Body of pancreas (tissue), 4 donors: Measurements from ENCODE around the gene PIP5K1B. TPM values are rescaled to one million over a fixed set of nuclear protein-coding genes. Genes with fewer than 3 reads are reported as not detected.
A peak's percentile ranks its signal among the peaks of the same experiment; 100 is the strongest.

Experiments used
- ATAC-seq: fragments of 150-250 bp; one replicate; pipeline ENCODE4 v1.9.1; 2016
- DNase-seq, 4 donors: peaks; one replicate each; pipeline ENCODE4 v3.0.0-alpha.2; 2019
- H3K27ac ChIP-seq, 4 donors: fragments of 200-600 bp; sonication (generic); 1 replicate in 3 of 4; 2 replicates in 1 of 4; pipeline versions ENCODE4 v1.5.1 to v1.6.1; 2016 to 2019; ENCODE audit warnings: mild to moderate bottlenecking in 1 of 4, mixed read lengths in 1 of 4, moderate library complexity in 1 of 4
- H3K27me3 ChIP-seq, 2 donors: fragments of 200-600 bp; sonication (generic); one replicate each; pipeline ENCODE4 v1.6.0; 2016; ENCODE audit warnings: mild to moderate bottlenecking in 1 of 2
- H3K36me3 ChIP-seq, 2 donors: fragments of 200-600 bp; sonication (generic); replicated peaks in 1 of 2; 2 replicates each; pipeline ENCODE4 v1.5.1; 2016; ENCODE audit warnings: low read depth in 2 of 2; ENCODE audit not compliant: insufficient read depth in 1 of 2
- H3K4me1 ChIP-seq: fragments of 200-600 bp; sonication (generic); one replicate; pipeline ENCODE4 v1.6.0; 2016
- H3K4me3 ChIP-seq, 2 donors: fragments of 200-600 bp; sonication (generic); 1 replicate in 1 of 2; 2 replicates in 1 of 2; pipeline ENCODE4 v1.5.1; 2016 to 2019
- H3K9me3 ChIP-seq, 3 donors: fragments of 200-600 bp; sonication (generic); 1 replicate in 2 of 3; 2 replicates in 1 of 3; pipeline ENCODE4 v1.5.1; 2016
- POLR2A ChIP-seq, 3 donors: fragments of 450-650 bp; IDR thresholded peaks; one replicate each; pipeline ENCODE4 v1.6.1; 2016; ENCODE audit warnings: antibody characterized with exemption in 3 of 3, mild to moderate bottlenecking in 2 of 3
- WGBS, 2 donors: methylation state at CpG; one replicate each; pipeline ENCODE4 v1.1.5; 2017; 5-methylcytosine and 5-hydroxymethylcytosine counted together
- intact Hi-C: fragments of 100-400 bp; cut with DNase I; formaldehyde crosslinking; loops from one replicate; pipeline ENCODE4 v1.15.1; 2023
- total RNA-seq, 2 donors: library from RNA; depleted of rRNA; stranded (reverse); fragments of >200 nt; gene quantifications; one replicate each; pipeline ENCODE4 v1.1.0, GENCODE V29; 2016
- TF ChIP-seq, protein P1 (sequence below), 7 experiments: fragments of 450-650 bp in 4 of 7; fragments of 200-600 bp in 3 of 7; sonication (generic) in 3 of 7; IDR thresholded peaks; one replicate each; pipeline ENCODE4 v1.5.1; 2016 to 2019; ENCODE audit warnings: antibody characterized with exemption in 7 of 7

Gene PIP5K1B
- total RNA-seq, 2 donors from 2014 or later, result 3.6 to 7.8 TPM

DNA sequence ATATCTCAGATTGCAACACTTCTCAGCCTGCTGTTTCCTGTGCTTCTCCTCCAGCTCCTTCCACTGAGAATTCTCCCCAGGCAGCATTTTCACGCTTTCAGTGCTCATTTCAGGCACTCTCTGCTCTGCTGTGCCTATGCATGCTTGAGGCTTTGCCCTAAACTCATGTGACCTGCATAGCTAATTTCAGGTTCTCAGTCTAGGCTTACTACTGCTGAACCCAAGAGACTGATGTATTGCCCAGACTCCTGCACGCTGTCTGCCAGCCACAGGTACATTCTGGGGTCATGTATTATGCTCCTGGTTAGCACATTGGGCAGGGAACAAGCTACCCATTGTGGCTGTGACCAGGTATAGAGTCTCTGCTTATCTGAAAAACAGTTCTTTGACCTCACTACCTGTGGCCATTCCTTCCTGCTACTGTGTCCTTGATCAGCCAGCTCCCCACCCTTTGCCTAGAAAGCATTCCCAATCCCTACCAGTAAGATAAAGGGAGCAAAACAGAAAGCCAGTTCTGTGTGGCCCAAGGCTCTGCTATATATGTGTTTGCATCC is 34.7 kb downstream of the PIP5K1B start:
- Histone ChIP-seq H3K9me3 (no peaks in the 10 kb centered on the region), H3K27ac (peak overlapping the region in 2 of 4 donors; percentile 48 to 64), H3K27me3 (no peaks in the 10 kb centered on the region), H3K4me1 (peaks cover 18% of the 10 kb centered on the region), H3K36me3 (no peaks in the 10 kb centered on the region), H3K4me3 (no peak overlapping the region)
- TF ChIP-seq POLR2A (IDR thresholded peaks at IDR 0.05), result no peak
- TF ChIP-seq, protein P1, sequence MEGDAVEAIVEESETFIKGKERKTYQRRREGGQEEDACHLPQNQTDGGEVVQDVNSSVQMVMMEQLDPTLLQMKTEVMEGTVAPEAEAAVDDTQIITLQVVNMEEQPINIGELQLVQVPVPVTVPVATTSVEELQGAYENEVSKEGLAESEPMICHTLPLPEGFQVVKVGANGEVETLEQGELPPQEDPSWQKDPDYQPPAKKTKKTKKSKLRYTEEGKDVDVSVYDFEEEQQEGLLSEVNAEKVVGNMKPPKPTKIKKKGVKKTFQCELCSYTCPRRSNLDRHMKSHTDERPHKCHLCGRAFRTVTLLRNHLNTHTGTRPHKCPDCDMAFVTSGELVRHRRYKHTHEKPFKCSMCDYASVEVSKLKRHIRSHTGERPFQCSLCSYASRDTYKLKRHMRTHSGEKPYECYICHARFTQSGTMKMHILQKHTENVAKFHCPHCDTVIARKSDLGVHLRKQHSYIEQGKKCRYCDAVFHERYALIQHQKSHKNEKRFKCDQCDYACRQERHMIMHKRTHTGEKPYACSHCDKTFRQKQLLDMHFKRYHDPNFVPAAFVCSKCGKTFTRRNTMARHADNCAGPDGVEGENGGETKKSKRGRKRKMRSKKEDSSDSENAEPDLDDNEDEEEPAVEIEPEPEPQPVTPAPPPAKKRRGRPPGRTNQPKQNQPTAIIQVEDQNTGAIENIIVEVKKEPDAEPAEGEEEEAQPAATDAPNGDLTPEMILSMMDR (IDR thresholded peaks at IDR 0.05), result no peak
- intact Hi-C loops, result loop anchor here (10.0 kb wide), 1 partner anchor 75 kb away; no protein-coding TSS in a partner anchor
- whole genome bisulfite sequencing, 2 donors, result 39 to 55% methylated on average over 2 of the region's 2 CpGs
- ATAC-seq (peak; percentile 75), DNase-seq (peak; percentile 16 to 50 (median 27))

DNA sequence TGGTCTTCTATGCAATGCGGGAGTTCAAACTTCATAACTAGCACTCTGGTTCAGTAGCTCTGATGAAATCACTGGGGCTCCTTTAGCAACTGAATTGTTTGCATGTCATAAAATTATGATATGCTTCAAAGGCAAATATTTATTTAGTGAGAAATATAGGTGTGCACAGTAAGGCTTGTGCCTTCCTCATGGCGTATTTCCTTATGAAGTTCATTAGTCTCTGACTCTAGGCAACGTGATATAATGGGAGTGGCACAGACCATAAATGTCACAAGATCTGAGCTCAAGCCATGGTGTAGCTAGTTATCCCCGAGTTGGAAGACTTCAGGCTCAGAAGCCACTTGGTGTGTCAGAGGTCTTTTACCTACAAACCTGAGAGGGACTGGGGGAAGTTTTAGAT is 35.5 kb downstream of the PIP5K1B start:
- DNase-seq (peak in 1 of 4 donors; percentile 16), ATAC-seq (peak; percentile 57)
- no peak overlapping the region for H3K4me3 ChIP-seq
- TF ChIP-seq, protein P1 (IDR thresholded peaks at IDR 0.05), result no peak
- no peak for TF ChIP-seq POLR2A (IDR thresholded peaks at IDR 0.05)
- intact Hi-C loops, result loop anchor here (10.0 kb wide), 1 partner anchor 76 kb away; no protein-coding TSS in a partner anchor
- peaks cover 18% of the 10 kb centered on the region for H3K4me1 ChIP-seq
- H3K27me3 ChIP-seq, result no peaks in the 10 kb centered on the region
- H3K27ac ChIP-seq, result no peak overlapping the region
- H3K9me3 ChIP-seq, result no peaks in the 10 kb centered on the region
- no peaks in the 10 kb centered on the region for H3K36me3 ChIP-seq
- WGBS, 2 donors, result 41 to 47% methylated on average over 4 of the region's 4 CpGs

DNA sequence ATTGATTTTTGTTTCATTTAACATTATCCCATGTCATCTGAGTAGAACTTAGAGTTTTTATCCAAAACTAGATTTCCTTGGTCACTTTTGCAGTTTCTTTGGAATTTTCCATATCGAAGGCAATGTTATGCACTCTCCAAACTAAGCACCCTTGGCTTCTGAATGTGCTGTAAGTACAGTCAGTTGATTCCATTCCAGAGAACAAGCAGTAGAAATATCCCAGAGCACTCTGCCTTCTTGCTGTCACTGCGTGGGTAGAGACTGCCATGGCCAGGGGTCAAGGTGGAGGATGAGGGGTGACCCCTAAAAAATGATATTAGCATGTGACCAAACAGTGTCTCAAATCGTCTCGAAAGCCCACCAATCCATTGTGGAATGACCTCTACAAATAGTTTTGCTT is 36.2 kb downstream of the PIP5K1B start:
- H3K9me3 ChIP-seq, result no peaks in the 10 kb centered on the region
- H3K36me3 ChIP-seq, result no peaks in the 10 kb centered on the region
- DNase-seq, result no peak
- H3K27me3 ChIP-seq, result no peaks in the 10 kb centered on the region
- H3K4me3 ChIP-seq, result no peak overlapping the region
- WGBS, 2 donors, result 85 to 94% methylated on average over 4 of the region's 4 CpGs
- no peak for ATAC-seq
- peaks cover 18% of the 10 kb centered on the region for H3K4me1 ChIP-seq
- intact Hi-C loops, result loop anchor here (10.0 kb wide), 1 partner anchor 76 kb away; no protein-coding TSS in a partner anchor
- H3K27ac ChIP-seq, result no peak overlapping the region
- TF ChIP-seq, protein P1 (IDR thresholded peaks at IDR 0.05), result no peak
- TF ChIP-seq POLR2A (IDR thresholded peaks at IDR 0.05), result no peak

DNA sequence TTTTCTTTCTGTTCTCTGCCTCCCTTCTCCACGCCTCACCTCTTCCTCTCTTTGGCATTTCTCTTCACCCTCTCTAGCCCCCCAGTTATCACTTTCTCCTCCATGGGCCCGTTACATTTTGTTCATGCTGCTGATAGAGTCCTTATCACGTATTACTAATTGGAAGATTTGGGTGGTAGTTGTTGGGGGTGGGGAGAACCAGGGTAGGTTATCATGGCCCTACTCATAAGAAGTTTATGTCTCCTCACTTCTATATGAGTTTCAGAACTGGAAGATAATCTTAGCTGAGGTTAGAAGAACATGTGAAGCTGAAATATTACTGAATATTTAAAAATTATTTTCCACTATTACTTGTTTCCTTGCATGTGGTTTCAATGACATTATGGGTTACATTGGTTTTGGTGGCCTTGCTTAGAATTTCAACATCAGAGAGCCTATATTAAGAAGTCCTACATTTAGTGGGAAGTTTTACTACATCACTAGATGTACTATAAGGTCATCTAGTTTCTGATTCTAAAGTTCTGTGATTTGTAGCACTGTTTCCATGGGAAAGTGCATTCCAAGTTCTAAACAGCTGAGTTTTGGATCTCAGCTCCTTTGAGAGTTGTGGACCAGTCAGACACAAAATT is 36.8 kb downstream of the PIP5K1B start:
- Histone ChIP-seq H3K9me3 (no peaks in the 10 kb centered on the region), H3K27ac (no peak overlapping the region), H3K4me3 (no peak overlapping the region), H3K36me3 (no peaks in the 10 kb centered on the region), H3K27me3 (no peaks in the 10 kb centered on the region), H3K4me1 (peaks cover 23% of the 10 kb centered on the region)
- 84 to 85% methylated on average over 3 of the region's 3 CpGs for WGBS, 2 donors
- DNase-seq, result no peak
- ATAC-seq, result no peak
- intact Hi-C loops, result loop anchor here (10.0 kb wide), 1 partner anchor 77 kb away; no protein-coding TSS in a partner anchor
- TF ChIP-seq POLR2A (IDR thresholded peaks at IDR 0.05), result no peak
- TF ChIP-seq, protein P1 (IDR thresholded peaks at IDR 0.05), result no peak
